ENCODE measurements around the gene NET1.

Gene NET1

DNA sequence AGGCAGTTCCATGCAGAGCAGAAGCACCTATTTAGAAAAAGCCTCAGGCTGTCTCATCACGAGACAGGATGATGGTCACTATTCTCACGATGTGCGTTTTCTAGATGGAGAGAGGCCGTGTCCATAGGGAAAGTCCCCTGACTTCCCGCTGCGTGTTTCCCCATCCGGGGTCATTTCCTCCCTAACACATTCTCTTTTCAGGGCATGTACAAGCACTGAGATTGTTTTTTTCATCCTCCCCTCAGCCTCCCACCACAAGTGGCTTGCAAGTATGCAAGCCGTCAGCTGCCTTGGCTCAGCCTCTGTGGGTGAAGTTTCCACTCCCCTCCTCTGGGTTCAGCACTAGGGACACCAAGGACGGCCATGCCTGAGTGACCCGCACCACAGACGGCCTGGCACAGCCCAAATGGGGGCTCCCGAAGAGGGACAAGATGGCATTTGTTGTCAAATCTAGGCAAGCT, 89.7 kb downstream of the NET1 start:
- no peaks in the 10 kb centered on the region for H3K4me1 ChIP-seq
- no peak overlapping the region for H3K4me3 ChIP-seq (ENCODE audit: low read depth, low read length)
- H3K36me3 ChIP-seq = no peaks in the 10 kb centered on the region
- no peaks in the 10 kb centered on the region; the same call in 1 of the 2 replicates for H3K27me3 ChIP-seq
- no peak for DNase-seq
- no peaks in the 10 kb centered on the region for H3K9me3 ChIP-seq
- TF ChIP-seq, protein P1, sequence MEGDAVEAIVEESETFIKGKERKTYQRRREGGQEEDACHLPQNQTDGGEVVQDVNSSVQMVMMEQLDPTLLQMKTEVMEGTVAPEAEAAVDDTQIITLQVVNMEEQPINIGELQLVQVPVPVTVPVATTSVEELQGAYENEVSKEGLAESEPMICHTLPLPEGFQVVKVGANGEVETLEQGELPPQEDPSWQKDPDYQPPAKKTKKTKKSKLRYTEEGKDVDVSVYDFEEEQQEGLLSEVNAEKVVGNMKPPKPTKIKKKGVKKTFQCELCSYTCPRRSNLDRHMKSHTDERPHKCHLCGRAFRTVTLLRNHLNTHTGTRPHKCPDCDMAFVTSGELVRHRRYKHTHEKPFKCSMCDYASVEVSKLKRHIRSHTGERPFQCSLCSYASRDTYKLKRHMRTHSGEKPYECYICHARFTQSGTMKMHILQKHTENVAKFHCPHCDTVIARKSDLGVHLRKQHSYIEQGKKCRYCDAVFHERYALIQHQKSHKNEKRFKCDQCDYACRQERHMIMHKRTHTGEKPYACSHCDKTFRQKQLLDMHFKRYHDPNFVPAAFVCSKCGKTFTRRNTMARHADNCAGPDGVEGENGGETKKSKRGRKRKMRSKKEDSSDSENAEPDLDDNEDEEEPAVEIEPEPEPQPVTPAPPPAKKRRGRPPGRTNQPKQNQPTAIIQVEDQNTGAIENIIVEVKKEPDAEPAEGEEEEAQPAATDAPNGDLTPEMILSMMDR (IDR thresholded peaks at IDR 0.05; ENCODE audit: low read depth, low read length) = no peak

DNA sequence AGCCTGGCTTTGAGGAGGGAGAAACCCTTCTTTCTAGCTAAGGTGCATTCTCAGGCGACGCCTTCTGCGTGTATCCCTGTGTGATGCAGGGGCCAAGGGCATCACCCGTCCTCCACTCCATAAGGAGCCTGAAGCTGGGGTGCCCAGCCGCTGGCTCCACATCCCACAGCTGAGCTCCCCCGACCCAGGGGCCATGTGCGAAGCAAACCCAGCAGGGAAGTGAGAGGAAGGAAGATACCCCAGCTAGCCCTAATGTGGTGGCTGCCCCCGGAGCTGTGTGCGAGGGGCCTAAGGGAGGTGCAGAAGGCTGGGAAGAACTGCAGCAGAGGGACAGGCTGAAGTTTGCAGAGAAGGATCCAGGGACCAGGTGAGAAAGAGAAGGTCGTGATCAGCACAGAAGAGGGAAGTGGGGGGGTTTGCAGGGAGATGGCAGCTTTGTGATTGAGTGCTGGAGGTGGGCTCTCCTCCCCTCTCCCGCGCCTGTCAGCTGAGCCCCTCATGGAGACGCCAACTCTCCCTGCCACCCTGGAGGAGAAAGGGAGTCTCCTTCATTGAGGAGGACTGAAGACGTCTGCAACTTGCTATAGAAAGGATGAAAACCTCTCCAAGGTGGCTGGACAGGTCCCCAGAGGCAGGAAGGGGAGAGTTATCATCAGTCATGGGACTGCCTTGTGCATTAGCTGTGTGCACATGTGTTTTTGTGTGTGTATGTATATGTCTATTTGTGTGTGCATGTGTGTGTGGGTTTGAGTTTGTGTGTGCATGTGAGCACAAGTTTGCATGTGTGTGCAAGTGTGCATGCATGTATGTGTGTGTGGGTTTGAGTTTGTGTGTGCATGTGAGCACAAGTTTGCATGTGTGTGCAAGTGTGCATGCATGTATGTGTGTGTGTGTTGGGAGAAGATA, 90.5 kb downstream of the NET1 start:
- no peaks in the 10 kb centered on the region for H3K4me1 ChIP-seq
- H3K36me3 ChIP-seq = no peaks in the 10 kb centered on the region
- TF ChIP-seq, protein P1 (IDR thresholded peaks at IDR 0.05; ENCODE audit: low read depth, low read length) = no peak
- H3K9me3 ChIP-seq = no peaks in the 10 kb centered on the region
- no peak overlapping the region for H3K4me3 ChIP-seq (ENCODE audit: low read depth, low read length)
- DNase-seq = no peak
- H3K27me3 ChIP-seq = no peaks in the 10 kb centered on the region; the same call in 1 of the 2 replicates

DNA sequence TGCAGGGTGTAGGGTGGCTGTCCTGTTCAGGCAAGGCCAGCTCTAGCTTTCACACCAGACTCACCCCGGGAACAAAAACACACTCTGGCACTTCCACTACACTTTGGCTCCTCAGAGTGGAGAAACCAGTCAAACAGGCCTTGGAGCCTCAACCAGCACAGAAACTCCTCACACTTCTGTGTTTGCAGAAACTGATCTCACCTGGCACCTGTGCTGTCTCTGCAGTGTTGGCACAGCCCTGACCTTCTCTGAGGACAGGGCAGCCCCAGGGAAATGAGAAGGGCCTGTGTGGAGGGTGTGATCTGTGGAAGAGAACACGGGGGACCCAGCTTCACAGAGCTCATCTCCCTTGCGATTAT, 91.1 kb downstream of the NET1 start:
- Histone ChIP-seq H3K4me3 (ENCODE audit: low read depth, low read length) (no peak overlapping the region), H3K9me3 (no peaks in the 10 kb centered on the region), H3K27me3 (no peaks in the 10 kb centered on the region; the same call in 1 of the 2 replicates), H3K4me1 (no peaks in the 10 kb centered on the region), H3K36me3 (no peaks in the 10 kb centered on the region)
- no peak for DNase-seq
- TF ChIP-seq, protein P1 (IDR thresholded peaks at IDR 0.05; ENCODE audit: low read depth, low read length) = no peak

DNA sequence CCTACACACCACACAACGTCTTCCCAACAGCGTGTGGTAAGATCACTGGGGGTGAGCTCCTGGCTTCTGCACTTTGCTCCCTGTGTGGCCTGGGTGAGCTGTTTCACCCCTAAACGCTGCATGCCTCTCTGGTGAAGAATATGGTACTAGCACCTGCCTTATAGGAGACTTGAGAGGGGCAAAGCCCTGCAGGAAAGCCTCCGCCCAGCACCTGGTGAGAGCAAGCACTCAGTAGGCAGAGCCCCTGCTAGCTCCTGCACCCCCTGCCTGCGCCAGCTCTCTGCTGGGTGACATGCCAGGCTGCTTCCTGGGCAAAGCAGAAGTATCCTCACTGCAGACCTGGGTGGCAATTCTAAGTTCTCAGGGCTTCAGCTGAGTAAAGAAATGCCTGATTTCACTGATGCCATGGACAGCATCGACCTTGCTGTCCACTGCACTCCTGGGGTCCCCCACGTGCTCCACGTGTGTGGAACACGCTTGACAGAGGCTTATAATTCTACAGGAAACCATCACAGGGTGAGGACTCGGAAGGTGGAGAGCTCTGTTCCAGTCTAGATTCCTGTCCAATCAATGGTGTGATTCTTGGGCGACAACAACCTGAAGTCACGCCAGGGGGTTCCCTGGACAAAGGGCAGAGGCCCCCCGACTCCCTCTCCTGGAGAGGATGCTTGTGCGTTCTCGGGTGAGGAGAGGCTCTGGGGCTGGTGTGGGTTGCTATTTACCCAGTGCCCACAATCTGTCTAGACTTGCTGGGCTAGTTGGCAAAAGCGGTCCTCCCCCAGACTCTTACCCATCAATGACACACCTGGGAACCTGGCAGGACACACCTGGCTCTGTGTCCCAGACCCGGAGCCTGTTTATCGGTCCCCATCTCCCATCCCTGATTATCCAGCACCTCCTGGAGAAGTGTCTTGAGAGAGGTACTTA, 92.1 kb downstream of the NET1 start:
- Histone ChIP-seq H3K27me3 (no peaks in the 10 kb centered on the region; the same call in 1 of the 2 replicates), H3K4me1 (no peaks in the 10 kb centered on the region), H3K9me3 (no peaks in the 10 kb centered on the region), H3K36me3 (no peaks in the 10 kb centered on the region), H3K4me3 (ENCODE audit: low read depth, low read length) (no peak overlapping the region)
- no peak for DNase-seq
- TF ChIP-seq, protein P1 (IDR thresholded peaks at IDR 0.05; ENCODE audit: low read depth, low read length) = no peak

DNA sequence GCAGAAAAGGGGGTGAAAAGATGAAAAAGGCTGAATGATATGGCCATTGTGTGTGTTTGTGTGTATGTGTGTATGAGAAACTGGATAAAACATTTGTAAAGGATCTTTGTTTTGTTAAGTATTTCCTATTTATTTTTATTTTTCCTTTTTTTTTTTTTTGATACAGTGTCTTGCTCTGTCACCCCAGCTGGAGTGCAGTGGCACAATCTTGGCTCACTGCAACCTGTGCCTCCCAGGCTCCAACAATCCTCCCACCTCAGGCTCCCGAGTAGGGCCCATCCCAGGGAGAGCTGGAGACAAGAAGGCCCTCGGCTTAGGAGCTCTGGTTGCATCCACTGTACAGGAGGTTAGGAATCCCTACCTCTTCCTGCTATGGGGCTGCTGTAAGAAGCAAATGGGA, 93.9 kb downstream of the NET1 start:
- Histone ChIP-seq H3K4me3 (ENCODE audit: low read depth, low read length) (no peak overlapping the region), H3K36me3 (no peaks in the 10 kb centered on the region), H3K27me3 (no peaks in the 10 kb centered on the region; the same call in 1 of the 2 replicates), H3K4me1 (no peaks in the 10 kb centered on the region), H3K9me3 (no peaks in the 10 kb centered on the region)
- no peak for DNase-seq
- TF ChIP-seq, protein P1 (IDR thresholded peaks at IDR 0.05; ENCODE audit: low read depth, low read length) = no peak

Measured in BE2C (cell line).